GM20000 (cell line): ENCODE data around the gene TMEM89.

Experiments
- DNase-seq: peaks from one replicate; pipeline ENCODE4 v3.0.0; 2012; ENCODE audit warnings: low spot score
- TF ChIP-seq, protein P1 (sequence below): IDR thresholded peaks from 2 replicates; pipeline ENCODE4 v1.5.1; 2012; ENCODE audit warnings: mild to moderate bottlenecking, control low read depth; ENCODE audit errors: extremely low read depth, missing control alignments

TMEM89 gene

DNA sequence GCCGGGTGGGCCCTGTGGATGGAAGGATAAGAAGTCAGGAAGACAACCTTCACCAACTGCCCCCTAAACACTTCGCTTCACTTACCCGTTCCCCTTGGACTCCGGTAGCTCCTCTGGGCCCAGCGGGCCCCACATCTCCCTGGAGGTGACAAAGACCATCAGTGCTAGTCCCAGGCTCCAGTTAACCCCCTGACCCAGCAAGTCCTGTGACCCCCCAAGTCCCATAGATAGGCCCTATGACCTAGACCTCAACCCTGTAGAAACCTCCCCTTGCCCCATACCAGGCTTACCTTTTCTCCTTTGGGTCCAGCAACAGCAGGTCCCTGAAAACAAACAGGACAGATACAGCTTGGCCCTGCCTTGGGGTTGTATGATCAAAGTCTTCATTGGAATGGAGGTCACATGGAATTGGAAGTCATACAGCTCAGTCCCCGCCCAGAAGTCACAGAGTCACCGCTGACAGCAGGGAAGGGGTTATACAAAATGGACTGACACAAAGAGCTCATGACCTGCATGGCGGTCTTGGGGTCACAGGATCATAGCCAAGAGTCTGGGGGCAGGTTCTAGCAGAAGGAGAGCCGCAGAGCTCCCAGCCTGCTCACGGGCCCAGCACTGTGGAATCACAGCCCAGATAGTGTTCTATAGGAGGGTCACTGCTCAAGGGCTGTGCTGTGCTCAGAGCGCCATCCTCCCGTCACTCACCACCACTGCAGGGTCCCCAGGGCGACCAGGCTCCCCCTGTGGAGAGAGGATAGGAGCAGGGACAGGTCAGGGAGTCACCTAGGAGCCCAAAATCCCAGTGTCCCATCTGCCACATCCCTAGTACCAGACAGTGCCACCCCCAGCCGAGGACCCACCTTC is 39.7 kb downstream of the TMEM89 start:
- TF ChIP-seq, protein P1, sequence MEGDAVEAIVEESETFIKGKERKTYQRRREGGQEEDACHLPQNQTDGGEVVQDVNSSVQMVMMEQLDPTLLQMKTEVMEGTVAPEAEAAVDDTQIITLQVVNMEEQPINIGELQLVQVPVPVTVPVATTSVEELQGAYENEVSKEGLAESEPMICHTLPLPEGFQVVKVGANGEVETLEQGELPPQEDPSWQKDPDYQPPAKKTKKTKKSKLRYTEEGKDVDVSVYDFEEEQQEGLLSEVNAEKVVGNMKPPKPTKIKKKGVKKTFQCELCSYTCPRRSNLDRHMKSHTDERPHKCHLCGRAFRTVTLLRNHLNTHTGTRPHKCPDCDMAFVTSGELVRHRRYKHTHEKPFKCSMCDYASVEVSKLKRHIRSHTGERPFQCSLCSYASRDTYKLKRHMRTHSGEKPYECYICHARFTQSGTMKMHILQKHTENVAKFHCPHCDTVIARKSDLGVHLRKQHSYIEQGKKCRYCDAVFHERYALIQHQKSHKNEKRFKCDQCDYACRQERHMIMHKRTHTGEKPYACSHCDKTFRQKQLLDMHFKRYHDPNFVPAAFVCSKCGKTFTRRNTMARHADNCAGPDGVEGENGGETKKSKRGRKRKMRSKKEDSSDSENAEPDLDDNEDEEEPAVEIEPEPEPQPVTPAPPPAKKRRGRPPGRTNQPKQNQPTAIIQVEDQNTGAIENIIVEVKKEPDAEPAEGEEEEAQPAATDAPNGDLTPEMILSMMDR, result no peak
- no peak for DNase-seq

- no peak for DNase-seq
- TF ChIP-seq, protein P1, result no peak
These were observed 44.9 kb downstream of the TMEM89 start for GRCh38 chr3:48576647-48577046.

DNA sequence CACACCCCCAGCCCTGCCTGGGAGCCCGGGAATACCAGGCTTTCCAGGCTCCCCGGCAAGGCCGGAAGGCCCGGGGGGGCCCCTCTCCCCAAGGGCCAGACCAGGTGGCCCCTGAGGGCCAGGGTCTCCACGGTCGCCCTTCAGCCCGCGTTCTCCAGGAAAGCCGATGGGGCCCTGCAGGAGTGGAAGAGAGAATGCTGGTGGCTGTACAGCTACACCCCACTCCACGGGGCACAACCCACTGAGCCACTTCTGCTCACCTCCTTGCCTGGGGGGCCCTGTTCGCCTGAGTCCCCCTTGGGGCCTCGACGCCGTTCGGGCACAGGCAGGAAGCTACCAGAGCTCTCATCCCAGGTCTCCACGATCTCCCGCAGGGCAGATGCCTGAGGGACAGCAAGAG is 46.2 kb downstream of the TMEM89 start:
- no peak for DNase-seq
- TF ChIP-seq, protein P1, result no peak

DNA sequence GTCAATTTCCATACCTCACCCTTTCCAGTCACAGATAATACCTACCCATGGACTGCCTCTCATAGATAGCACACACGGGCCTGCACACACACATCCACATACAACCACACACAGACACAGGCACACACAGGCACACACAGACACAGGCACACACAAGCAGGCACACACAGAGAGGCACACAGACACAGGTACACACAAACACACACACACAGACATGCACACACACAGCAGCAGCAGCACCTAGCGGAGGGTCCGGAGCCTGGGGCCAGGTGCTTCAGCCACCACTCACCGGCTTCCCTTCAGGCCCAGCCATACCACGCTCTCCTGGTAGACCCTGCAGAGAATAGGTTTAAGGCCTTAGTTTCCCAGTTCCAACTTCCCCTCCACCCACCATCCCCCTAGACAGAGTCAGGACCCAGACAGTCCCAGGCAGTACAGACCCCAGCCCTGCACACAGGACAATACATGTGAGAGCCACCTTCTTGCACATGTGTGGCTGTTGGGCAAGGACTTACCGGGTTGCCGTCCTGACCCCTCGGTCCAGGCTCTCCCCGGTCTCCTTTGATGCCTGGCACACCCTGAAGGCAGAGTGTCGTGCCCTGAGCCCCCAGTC is 47.5 kb downstream of the TMEM89 start:
- TF ChIP-seq, protein P1, result no peak
- no peak for DNase-seq

- DNase-seq, result no peak
- TF ChIP-seq, protein P1, result no peak
These were observed 49.1 kb downstream of the TMEM89 start for GRCh38 chr3:48572517-48572916.

GRCh38 chr3:48571938-48572337 is 49.6 kb downstream of the TMEM89 start:
- TF ChIP-seq, protein P1, result no peak
- DNase-seq, result no peak
